ENCODE results near the gene RMI2.
"Not testable (repeated sequence)": the region's sequence is repeated elsewhere in the genome, so short reads cannot be mapped to it uniquely, and the experiment has no call there.

The RMI2 gene

DNA sequence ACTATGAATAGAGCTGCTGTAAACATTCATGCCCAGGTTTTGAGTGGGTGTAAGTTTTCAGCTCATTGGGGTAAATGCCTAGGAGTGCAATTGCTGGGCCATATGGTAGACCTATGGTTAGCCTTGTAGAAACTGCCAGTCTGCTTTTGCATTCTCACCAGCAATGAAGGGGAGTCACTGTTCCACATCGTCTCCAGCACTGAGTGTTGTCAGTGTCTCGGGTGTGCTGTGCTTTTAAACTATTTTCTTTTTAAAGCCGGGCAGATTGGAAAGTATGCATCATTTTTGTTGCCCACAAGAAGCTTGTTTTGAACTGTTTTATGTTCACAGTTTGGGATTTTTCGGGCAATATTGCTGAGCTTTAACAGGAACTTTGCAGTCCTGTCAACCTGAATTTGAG, 7.9 kb downstream of the RMI2 start:
- H3K36me3 Mint-ChIP-seq, result peaks cover 16% of the 10 kb centered on the region
- no peak for ATAC-seq
- no peaks in the 10 kb centered on the region for H3K27me3 Mint-ChIP-seq
- H3K4me3 Mint-ChIP-seq, result no peak overlapping the region
- H3K4me1 Mint-ChIP-seq, result peaks cover 75% of the 10 kb centered on the region
- H3K27ac Mint-ChIP-seq, result peak overlapping the region; percentile 86
- H3K9me3 Mint-ChIP-seq, result no peaks in the 10 kb centered on the region

- H3K9me3 Mint-ChIP-seq, result no peaks in the 10 kb centered on the region
- peaks cover 65% of the 10 kb centered on the region for H3K4me1 Mint-ChIP-seq
- H3K36me3 Mint-ChIP-seq, result peaks cover 7% of the 10 kb centered on the region
- H3K27ac Mint-ChIP-seq, result peak overlapping the region; percentile 86
- peaks cover 2% of the 10 kb centered on the region for H3K27me3 Mint-ChIP-seq
- H3K4me3 Mint-ChIP-seq, result peak overlapping the region; percentile 78
- ATAC-seq, result peak; percentile 57
Observed at GRCh38 chr16:11354407-11354732, 9.1 kb downstream of the RMI2 start.

DNA sequence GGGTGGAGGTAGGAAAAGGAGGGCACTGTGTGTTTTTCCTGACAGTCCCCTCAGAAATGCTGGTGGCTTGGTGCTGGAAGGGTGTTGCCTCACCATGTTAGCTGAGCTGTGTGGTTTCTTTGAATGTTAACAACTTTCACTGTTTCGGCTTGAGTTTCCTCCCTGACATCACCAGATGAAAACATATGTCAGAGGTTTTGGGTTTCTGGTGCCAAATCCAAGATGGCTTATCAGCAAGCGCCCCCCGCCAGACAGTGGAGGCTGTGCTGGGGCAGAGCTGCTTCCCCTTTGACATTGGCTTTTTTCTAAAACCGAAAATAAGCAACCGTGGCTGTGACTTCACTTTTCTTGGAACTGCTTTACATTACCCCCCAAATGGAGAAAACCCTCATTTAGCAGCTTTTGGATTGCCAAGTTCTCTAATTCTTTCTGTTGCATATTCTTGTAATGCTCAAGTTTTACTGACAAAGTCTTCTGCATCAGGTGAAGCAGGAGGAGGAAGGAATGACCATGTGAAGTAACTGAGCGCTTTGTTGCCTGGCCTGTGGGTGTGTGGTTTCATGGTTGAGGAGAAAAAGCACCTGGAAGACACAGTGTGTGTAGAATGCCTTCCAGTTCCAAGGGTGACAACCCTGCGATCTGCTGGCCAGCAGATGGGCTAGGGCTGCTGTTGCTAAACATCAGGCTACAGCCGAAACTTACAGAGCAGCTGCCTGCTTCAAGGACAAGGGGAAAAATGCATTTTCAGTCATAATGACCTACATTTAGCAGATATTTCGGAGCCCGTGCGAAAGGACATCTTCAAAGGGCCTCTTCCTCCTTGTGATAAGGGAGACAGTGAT, 9.7 kb downstream of the RMI2 start:
- Mint-ChIP-seq H3K4me3 (peak overlapping the region; percentile 78), H3K9me3 (no peaks in the 10 kb centered on the region), H3K27me3 (peaks cover 8% of the 10 kb centered on the region), H3K27ac (peak overlapping the region; percentile 86), H3K36me3 (peaks cover 7% of the 10 kb centered on the region), H3K4me1 (peaks cover 59% of the 10 kb centered on the region)
- peak; percentile 91 for ATAC-seq

DNA sequence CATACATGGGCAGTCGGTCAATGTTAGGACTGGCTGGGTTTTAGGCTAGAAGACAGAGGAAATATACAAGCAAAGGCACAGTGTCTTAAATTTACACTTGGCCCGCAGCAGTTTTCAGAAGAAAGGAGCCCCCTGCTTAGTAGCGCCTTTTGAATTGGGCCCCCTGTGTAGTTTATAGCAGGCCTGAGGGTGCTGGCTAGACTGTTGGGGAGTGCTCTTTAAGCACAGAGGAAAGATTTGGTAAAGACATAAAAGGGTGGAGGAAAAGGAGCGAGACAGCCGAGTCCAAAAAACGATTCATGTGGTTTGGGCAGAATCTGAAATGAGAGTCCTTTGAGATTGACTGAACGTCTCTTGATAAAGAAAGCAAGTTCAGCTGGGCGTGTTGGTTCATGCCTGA, 10.6 kb downstream of the RMI2 start:
- peaks cover 5% of the 10 kb centered on the region for H3K36me3 Mint-ChIP-seq
- H3K27me3 Mint-ChIP-seq, result peaks cover 15% of the 10 kb centered on the region
- no peak for ATAC-seq
- peak overlapping the region; percentile 78 for H3K4me3 Mint-ChIP-seq
- no peaks in the 10 kb centered on the region for H3K9me3 Mint-ChIP-seq
- H3K4me1 Mint-ChIP-seq, result peaks cover 58% of the 10 kb centered on the region
- peak overlapping the region; percentile 86 for H3K27ac Mint-ChIP-seq

- peaks cover 60% of the 10 kb centered on the region for H3K4me1 Mint-ChIP-seq
- peaks cover 17% of the 10 kb centered on the region for H3K27me3 Mint-ChIP-seq
- peak overlapping the region; percentile 86 for H3K27ac Mint-ChIP-seq
Observed at GRCh38 chr16:11356573-11357331, 11.5 kb downstream of the RMI2 start.

DNA sequence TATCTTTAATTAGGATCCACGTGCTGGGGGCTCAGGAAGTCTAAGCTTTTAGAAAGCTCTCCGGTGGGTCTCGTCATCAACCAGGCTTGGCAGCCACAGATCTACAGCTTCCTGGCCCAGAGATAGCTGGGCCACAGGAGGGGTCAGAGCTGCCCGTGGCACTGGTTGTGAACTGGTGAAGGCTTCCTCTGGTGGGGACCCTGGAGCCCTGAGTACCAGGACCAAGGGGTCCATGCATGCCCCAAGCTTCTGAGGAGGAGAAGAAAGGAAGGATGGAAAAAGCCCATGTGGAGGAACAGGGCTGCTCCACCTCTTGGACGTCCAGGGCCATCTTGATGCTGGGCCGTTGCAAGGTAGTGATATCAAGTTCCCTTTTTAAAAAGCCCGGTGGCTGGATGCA, 13.3 kb downstream of the RMI2 start:
- H3K27me3 Mint-ChIP-seq, result peaks cover 17% of the 10 kb centered on the region
- ATAC-seq, result no peak
- no peak overlapping the region for H3K27ac Mint-ChIP-seq
- H3K36me3 Mint-ChIP-seq, result no peaks in the 10 kb centered on the region
- peaks cover 75% of the 10 kb centered on the region for H3K4me1 Mint-ChIP-seq
- no peak overlapping the region for H3K4me3 Mint-ChIP-seq
- H3K9me3 Mint-ChIP-seq, result no peaks in the 10 kb centered on the region

More at GRCh38 chr16:11356573-11357331, 11.5 kb downstream of the RMI2 start:
- Mint-ChIP-seq H3K4me3 (peak overlapping the region; percentile 61), H3K9me3 (no peaks in the 10 kb centered on the region), H3K36me3 (no peaks in the 10 kb centered on the region)
- ATAC-seq, result peak; percentile 28

DNA sequence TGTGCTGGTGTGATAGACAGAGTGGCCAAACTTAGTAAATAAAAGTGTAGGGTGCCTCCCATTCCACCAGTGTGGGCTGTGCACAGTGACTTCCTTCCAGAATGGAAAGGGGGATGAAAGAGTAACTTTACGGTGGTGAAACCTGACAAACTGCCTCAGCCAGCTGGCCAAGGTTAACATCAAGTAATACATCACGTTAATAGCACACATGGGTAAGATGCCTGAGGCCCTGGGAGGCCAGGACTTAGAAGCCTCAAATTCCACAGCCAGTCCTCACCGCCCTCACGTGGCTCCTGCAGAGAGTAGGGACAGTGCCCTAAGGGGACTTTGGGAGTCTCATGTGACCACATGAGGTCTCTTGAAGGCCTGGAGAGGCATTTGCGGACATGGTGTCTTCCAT, 14.1 kb downstream of the RMI2 start:
- Mint-ChIP-seq H3K9me3 (no peaks in the 10 kb centered on the region), H3K27me3 (peaks cover 17% of the 10 kb centered on the region), H3K36me3 (no peaks in the 10 kb centered on the region), H3K4me3 (no peak overlapping the region), H3K4me1 (peaks cover 71% of the 10 kb centered on the region), H3K27ac (no peak overlapping the region)
- ATAC-seq, result no peak

GRCh38 chr16:11360641-11361373, 15.5 kb downstream of the RMI2 start:
- Mint-ChIP-seq H3K27ac (peak overlapping the region; percentile 65), H3K4me3 (peak overlapping the region; percentile 72), H3K4me1 (peaks cover 65% of the 10 kb centered on the region), H3K9me3 (no peaks in the 10 kb centered on the region), H3K27me3 (peaks cover 17% of the 10 kb centered on the region), H3K36me3 (no peaks in the 10 kb centered on the region)
- ATAC-seq, result no peak

DNA sequence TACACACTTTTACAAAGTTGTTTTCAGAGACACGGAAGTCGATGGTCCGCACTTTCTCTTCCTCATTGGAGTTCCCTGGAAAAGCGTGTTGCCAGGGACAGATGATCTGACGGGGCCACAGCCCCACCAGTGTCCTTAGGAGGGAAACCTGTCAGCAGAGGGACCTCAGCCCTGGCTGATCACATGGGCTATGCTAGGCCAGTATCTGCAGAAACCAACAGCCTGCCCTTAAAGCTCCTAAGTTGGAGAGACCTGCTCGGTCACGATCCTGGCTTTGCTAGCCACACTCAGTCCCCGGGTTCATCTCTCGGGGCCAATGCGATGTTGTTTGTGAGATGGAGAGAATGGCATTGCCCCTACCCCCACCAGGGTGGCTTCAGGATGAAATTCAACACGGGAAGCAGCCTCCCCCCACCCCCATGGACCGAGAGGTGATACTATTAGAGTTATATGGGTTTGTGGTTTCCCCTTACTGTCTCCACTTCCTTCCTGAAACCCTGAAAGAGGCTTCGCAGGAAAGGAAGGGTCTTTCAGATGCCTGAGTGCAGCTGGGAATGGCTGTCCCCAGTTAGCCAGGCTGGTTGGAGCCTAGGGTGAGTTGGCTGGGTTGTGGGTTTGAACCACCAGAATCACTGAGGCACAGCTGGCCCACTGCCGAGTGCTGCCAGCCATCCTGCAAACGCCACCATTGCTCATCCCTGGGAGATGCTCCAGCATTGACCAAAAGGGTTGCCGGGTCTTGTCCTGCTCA, 16.6 kb downstream of the RMI2 start:
- ATAC-seq, result peak; percentile 75
- H3K9me3 Mint-ChIP-seq, result no peaks in the 10 kb centered on the region
- no peaks in the 10 kb centered on the region for H3K36me3 Mint-ChIP-seq
- peaks cover 55% of the 10 kb centered on the region for H3K4me1 Mint-ChIP-seq
- peak overlapping the region; percentile 65 for H3K27ac Mint-ChIP-seq
- peak overlapping the region; percentile 72 for H3K4me3 Mint-ChIP-seq
- H3K27me3 Mint-ChIP-seq, result peaks cover 17% of the 10 kb centered on the region

GRCh38 chr16:11363927-11364258, 18.6 kb downstream of the RMI2 start:
- no peaks in the 10 kb centered on the region for H3K36me3 Mint-ChIP-seq
- H3K9me3 Mint-ChIP-seq, result no peaks in the 10 kb centered on the region
- H3K27me3 Mint-ChIP-seq, result peaks cover 17% of the 10 kb centered on the region
- ATAC-seq, result no peak
- peaks cover 53% of the 10 kb centered on the region for H3K4me1 Mint-ChIP-seq
- peak overlapping the region; percentile 65 for H3K27ac Mint-ChIP-seq
- H3K4me3 Mint-ChIP-seq, result no peak overlapping the region

DNA sequence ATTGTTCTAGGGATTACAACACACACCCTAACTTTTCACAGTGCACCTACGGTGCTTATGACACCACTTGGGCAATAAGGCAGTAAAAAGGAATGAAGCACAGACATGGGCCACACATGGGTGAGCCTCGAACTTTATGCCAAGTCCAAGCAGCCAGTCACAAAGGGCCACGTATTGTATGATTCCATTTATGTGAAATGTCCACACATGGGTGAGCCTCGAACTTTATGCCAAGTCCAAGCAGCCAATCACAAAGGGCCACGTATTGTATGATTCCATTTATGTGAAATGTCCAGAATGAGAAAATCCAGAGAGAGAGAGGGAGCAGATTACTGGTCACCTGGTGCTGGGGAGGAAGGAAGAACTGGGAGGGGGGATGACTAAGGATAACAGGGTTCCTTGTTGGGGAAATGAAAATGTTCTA, 22.2 kb downstream of the RMI2 start:
- H3K4me3 Mint-ChIP-seq, result no peak overlapping the region
- no peak overlapping the region for H3K27ac Mint-ChIP-seq
- no peaks in the 10 kb centered on the region for H3K9me3 Mint-ChIP-seq
- peaks cover 61% of the 10 kb centered on the region for H3K4me1 Mint-ChIP-seq
- H3K27me3 Mint-ChIP-seq, result no peaks in the 10 kb centered on the region
- H3K36me3 Mint-ChIP-seq, result no peaks in the 10 kb centered on the region
- no peak for ATAC-seq

- Mint-ChIP-seq H3K4me3 (peak overlapping the region; percentile 62), H3K36me3 (no peaks in the 10 kb centered on the region), H3K4me1 (peaks cover 38% of the 10 kb centered on the region), H3K9me3 (no peaks in the 10 kb centered on the region), H3K27ac (peak overlapping the region; percentile 82), H3K27me3 (no peaks in the 10 kb centered on the region)
- ATAC-seq, result peak; percentile 99
Observed at GRCh38 chr16:11370084-11370931, 25.0 kb downstream of the RMI2 start.

- not testable (repeated sequence) for H3K27me3 Mint-ChIP-seq, H3K9me3 Mint-ChIP-seq, H3K36me3 Mint-ChIP-seq
- peak overlapping the region; percentile 62 for H3K4me3 Mint-ChIP-seq
- H3K4me1 Mint-ChIP-seq, result peaks cover 38% of the 10 kb centered on the region
- ATAC-seq, result peak; percentile 4
- H3K27ac Mint-ChIP-seq, result peak overlapping the region; percentile 82
Observed at GRCh38 chr16:11370932-11371279, 25.6 kb downstream of the RMI2 start.

- H3K36me3 Mint-ChIP-seq, result no peaks in the 10 kb centered on the region
- peaks cover 34% of the 10 kb centered on the region for H3K4me1 Mint-ChIP-seq
- ATAC-seq, result no peak
- peak overlapping the region; percentile 82 for H3K27ac Mint-ChIP-seq
- no peak overlapping the region for H3K4me3 Mint-ChIP-seq
- H3K9me3 Mint-ChIP-seq, result no peaks in the 10 kb centered on the region
- H3K27me3 Mint-ChIP-seq, result no peaks in the 10 kb centered on the region
Observed at GRCh38 chr16:11372073-11372828, 27.0 kb downstream of the RMI2 start.
